Stomach (tissue), 4 donors: ENCODE results near the gene MAST4.

Experiments used
- CTCF ChIP-seq, 7 experiments: fragments of 450-650 bp in 4 of 7; fragments of 200-600 bp in 3 of 7; sonication (generic) in 3 of 7; IDR thresholded peaks; one replicate each; pipeline ENCODE4 v1.5.1; 2016 to 2019; ENCODE audit warnings: antibody characterized with exemption in 7 of 7, control low read depth in 2 of 7, mild to moderate bottlenecking in 1 of 7
- EP300 ChIP-seq: sonication (generic); formaldehyde crosslinking; IDR thresholded peaks from one replicate; pipeline ENCODE4 v1.6.1; 2017; ENCODE audit warnings: antibody characterized with exemption
- POLR2A ChIP-seq, 4 donors: fragments of 450-650 bp; IDR thresholded peaks; one replicate each; pipeline ENCODE4 v1.6.1; 2016; ENCODE audit warnings: antibody characterized with exemption in 4 of 4, control low read depth in 2 of 4, mild to moderate bottlenecking in 1 of 4, moderate library complexity in 1 of 4

GRCh38 chr5:66931651-66932050 is 335.5 kb downstream of the MAST4 start:
- TF ChIP-seq CTCF (IDR thresholded peaks at IDR 0.05) (no peak), POLR2A (IDR thresholded peaks at IDR 0.05) (no peak), EP300 (no peak)
